KOPT-K1 (cell line): ENCODE measurements around the gene TRAF2.

Experiments used
- H3K27ac ChIP-seq: fragments of 200-600 bp; sonication (generic); 2 replicates; pipeline ENCODE4 v1.5.1; 2016; ENCODE audit warnings: antibody characterized with exemption, mild to moderate bottlenecking, low read depth, low read length; ENCODE audit not compliant: poor library complexity, severe bottlenecking
- H3K36me3 ChIP-seq: fragments of 200-600 bp; sonication (generic); 2 replicates; pipeline ENCODE4 v1.5.1; 2017; ENCODE audit warnings: antibody characterized with exemption, mild to moderate bottlenecking, low read length, moderate library complexity; ENCODE audit not compliant: insufficient read depth
- H3K9me3 ChIP-seq: fragments of 200-600 bp; sonication (generic); 2 replicates; pipeline ENCODE4 v1.5.1; 2017; ENCODE audit warnings: antibody characterized with exemption, low read length, mild to moderate bottlenecking; ENCODE audit not compliant: insufficient read depth, poor library complexity, severe bottlenecking

Gene TRAF2

GRCh38 chr9:136937186-136938001 lies 51.1 kb downstream of the TRAF2 start:
- Histone ChIP-seq H3K27ac (no peak overlapping the region), H3K9me3 (no peaks in the 10 kb centered on the region), H3K36me3 (peaks cover 70% of the 10 kb centered on the region; the same call in 1 of the 2 replicates)

DNA sequence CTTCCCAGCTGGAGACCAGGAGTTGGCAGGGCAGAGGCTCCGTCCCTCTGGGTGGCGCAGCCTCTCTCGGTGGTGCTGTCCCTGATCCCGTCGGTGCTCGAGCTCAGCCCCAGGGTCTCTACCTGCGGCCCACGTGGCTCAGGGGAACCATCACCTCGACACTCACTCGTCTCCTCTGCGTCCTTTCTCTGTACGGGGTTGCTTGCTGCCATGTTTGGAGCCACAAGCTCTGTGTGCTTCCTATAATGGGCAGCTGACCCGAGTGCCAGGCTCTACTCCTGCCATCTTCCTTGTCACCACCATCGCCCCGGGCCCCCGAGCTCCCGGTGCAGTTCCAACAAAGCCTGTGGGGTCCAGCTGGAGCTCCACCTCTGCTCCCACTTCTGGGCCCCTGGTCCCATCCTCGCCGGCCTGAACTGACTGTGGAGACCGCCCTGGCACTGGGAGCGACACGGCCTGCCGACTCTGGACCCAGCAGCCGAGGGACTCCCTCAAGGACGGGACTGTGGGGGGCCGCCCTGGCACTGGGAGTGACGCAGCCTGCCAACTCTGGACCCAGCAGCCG lies 53.2 kb downstream of the TRAF2 start:
- Histone ChIP-seq H3K27ac (no peak overlapping the region), H3K9me3 (no peaks in the 10 kb centered on the region), H3K36me3 (peaks cover 54% of the 10 kb centered on the region; the same call in 1 of the 2 replicates)

DNA sequence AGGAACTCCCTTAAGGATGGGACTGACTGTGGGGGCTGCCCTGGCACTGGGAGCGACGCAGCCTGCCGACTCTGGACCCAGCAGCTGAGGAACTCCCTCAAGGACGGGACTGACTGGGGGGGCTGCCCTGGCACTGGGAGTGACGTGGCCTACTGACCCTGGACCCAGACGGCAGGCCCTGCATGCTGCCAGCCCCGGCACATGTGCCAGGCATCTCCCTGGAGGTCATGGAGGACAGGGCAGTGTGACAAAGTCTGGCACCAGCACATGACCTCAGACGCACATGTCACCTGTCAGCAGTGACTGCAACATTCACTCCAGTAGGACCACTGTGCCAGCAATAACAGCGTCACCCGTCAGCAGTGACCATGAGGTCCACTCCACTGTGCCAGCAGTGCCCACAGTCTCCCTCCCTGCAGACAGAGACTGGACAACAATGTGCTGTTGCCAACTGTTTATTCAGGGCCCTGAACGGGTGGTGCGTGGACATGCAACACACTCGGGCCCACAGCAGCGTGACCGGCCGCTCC lies 53.7 kb downstream of the TRAF2 start:
- Histone ChIP-seq H3K27ac (no peak overlapping the region), H3K36me3 (peaks cover 54% of the 10 kb centered on the region; the same call in 1 of the 2 replicates), H3K9me3 (no peaks in the 10 kb centered on the region)

DNA sequence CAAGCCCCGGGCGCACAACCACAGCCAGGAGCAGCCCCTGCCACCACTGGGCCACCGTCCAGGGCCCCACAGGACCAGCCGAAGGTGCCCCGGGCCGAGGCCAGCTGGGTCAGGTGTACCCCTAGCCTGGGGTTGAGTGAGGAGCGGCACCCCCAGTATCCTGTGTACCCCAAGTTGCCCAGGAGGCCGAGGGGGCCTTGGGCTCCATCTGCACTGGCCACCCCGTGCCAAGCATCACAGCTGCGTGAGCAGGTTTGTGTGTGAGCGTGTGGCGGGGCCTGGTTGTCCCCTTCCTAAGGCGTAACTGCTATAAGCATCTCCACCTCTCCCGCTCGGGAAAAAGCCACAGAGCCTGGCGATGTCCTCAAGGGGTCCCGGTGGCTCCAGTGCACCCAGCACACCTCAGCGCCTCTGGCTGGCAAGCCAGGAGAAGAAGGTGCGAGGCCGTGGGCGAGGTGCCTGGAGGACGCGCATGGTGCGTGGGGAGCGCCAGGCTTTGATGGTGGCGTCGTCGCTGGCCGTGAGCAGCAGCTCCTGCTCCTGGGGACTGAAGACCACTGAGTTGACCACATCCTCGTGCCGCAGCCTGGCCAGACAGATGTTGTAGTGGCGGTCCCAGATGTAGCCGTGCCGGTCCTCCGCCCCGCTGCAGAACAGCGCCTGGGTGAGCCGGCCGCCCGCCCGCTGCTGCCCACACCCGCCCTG lies 54.4 kb downstream of the TRAF2 start:
- Histone ChIP-seq H3K36me3 (peaks cover 54% of the 10 kb centered on the region; the same call in 1 of the 2 replicates), H3K9me3 (no peaks in the 10 kb centered on the region), H3K27ac (no peak overlapping the region)

DNA sequence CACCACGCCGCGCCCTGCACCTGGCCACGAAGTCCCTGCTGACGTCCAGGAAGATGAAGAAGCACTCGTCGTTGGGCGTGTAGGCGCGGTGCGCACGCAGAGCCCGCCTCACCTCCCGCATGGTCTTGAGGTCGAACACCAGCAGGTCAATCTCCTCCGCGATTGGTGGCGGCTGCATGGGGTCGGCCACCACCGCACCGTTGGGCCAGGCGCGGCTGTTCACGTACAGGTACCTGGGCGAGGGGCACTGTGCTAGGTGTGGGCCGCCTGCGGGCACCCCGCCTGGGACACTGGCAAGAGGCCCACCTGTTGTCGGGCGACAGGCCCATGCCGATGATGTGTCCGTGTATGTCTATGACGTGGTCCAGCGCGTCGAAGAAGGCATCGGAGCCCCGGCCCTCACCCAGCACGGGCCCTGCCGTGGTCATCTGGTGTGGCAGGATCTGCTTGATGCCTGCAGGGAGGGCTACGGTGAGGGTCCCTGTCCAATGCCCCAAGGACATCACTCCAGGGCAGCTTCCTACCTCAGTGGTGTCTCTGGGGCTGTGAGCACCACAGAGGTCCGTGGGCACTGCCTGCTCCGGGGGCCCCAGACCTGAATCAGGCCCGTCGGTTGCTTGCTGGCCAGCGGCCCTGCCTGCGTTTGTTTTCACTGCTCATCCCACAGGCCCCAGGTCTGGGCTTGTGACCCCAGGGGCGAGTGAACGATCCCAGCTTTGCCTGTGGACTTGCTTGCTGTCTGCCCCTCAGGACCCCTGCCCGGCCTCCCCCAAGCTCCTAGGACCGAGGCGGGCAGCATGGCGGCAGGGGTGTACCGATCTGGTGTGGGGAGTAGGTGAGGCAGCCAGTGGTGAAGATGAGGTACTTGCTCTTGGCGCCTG lies 55.2 kb downstream of the TRAF2 start:
- no peaks in the 10 kb centered on the region for H3K9me3 ChIP-seq
- H3K27ac ChIP-seq = no peak overlapping the region
- peaks cover 52% of the 10 kb centered on the region; the same call in 1 of the 2 replicates for H3K36me3 ChIP-seq

- peaks cover 45% of the 10 kb centered on the region; the same call in 1 of the 2 replicates for H3K36me3 ChIP-seq
- no peaks in the 10 kb centered on the region for H3K9me3 ChIP-seq
- no peak overlapping the region for H3K27ac ChIP-seq
These were observed 56.0 kb downstream of the TRAF2 start for GRCh38 chr9:136942112-136942880.

DNA sequence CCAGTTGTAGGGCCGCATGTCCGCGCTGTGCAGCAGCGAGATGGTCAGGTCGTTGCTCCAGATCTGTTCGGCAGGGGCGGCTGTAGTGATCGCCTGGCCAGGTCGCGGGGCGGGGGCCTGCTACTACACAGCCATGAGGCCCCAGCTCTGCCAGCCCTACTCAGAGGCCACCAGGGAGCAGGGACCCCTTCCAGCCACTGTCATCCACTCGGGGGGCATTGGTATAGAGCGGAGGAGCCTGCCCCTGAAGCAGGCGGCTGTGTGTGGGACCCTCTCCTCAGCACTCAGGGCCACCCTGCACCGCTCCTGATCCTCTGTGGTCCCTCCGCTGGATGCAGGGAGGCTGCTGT lies 56.5 kb downstream of the TRAF2 start:
- Histone ChIP-seq H3K36me3 (peaks cover 40% of the 10 kb centered on the region; the same call in 1 of the 2 replicates), H3K9me3 (no peaks in the 10 kb centered on the region), H3K27ac (no peak overlapping the region)

DNA sequence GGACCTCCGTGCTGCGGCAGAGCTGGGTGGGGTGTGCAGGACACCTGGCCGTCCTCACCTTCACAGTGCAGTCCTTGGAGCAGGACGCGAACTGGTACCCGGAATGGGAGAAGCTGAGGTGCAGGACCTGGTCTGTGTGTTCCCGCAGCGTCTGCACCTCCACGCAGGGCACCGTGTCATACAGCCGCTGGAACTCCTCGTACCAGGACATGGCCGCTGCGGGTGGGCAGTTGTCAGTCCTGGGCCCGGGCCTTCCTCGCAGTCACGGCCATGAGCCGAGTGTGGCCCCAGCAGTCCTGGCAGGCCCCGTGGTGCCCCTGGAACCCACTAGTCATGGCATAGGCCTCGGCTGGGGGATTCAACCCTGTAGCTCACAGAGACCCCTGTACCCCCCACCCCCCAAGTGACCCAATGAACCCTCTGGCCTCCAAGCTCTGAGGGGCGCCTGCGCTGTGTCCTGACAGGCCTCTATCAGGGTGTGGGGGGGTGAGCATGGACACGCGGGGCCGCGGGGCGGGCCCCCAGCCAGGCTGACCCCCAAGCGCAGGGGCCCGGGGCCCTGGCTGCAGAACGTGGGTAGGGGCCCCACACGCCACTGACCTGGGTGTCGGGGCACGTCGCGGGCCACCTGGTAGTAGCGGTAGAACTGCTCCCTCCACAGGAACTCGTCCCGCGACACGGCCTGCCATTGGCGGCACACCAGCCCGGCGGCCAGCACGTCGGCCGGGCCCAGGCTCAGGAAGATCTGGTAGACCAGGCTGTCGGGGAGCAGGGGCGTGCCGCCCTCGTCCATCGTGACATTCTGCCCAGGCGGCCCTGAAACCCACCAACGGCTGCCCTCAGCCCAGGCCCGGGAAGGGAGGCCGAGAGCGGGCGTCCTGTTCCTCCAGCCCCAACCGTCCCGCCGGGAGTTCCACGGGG lies 57.2 kb downstream of the TRAF2 start:
- Histone ChIP-seq H3K36me3 (peaks cover 37% of the 10 kb centered on the region; the same call in 1 of the 2 replicates), H3K27ac (peak overlapping the region; percentile 85), H3K9me3 (no peaks in the 10 kb centered on the region)

DNA sequence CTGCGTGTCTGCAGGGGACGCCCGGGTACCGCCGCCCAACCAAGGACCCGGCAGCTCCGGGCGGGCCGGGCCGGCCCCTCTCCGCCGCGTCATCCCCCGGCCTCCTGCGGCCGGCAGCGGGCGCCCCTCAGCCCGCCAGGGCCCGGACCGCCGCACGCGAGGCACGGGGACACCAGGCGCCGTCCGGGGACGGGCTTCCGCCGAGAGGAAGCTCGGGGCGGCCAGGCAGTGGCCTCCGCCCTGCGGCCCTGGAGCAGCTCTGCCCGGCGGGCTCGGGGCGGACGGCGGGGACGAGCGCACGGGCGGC lies 57.8 kb downstream of the TRAF2 start:
- peaks cover 35% of the 10 kb centered on the region; the same call in 1 of the 2 replicates for H3K36me3 ChIP-seq
- peak overlapping the region; percentile 85 for H3K27ac ChIP-seq

DNA sequence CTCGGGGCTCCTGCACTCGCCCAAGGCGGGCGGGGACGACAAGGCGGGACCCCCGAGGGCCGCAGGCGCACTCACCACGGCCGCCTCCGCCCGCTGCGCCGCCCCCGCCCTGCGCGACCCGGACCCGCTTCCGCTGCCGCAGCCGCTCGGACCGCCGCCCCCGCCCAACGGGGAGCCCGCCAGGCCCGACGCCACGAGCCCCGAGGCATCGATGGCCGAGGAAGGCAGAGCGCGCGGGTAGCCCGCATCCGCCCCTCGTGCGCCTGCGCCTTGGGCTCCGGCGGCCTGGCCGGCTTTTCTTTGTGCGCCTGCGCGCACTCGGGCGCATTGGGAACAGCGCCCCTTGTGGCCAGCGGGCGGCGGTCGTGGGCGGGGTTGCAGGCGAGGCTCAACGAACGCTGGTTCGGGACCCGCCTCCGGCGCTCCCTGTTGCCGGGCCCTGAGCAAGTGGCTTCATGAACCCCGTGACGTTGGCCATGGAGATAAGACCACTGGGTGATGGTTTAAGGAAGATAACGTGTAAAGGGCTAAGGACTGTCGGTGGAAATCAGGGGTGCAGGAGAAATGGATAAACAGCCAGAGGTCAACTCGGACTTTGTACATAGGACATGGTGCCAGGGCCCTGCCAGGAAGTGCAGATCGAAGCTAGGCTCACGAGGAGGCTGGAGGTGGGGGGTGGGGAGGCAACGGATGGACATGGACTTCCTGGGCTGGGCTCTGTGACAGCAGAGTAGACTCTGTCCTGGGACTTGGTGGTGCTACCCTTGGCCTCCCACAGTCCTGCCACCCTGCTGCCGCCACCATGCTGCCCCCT lies 58.4 kb downstream of the TRAF2 start, which contains the start of the genes C8G and FBXW5:
Gene C8G, plus strand, starts transcription at position 725 of the 814 bp plus-strand sequence. Its CDS starts 78 bp downstream, at position 803.
Gene FBXW5, minus strand, starts transcription at position 220 of the 814 bp plus-strand sequence. CDS start 655 bp downstream, outside the sequence.
- Histone ChIP-seq H3K9me3 (no peaks in the 10 kb centered on the region), H3K36me3 (peaks cover 29% of the 10 kb centered on the region; the same call in 1 of the 2 replicates), H3K27ac (peak within 1 kb of the TSS; percentile 85)

More for the DNA sequence above, 57.8 kb downstream of the TRAF2 start:
- H3K9me3 ChIP-seq = no peaks in the 10 kb centered on the region

- no peak overlapping the region for H3K27ac ChIP-seq
- H3K36me3 ChIP-seq = peaks cover 21% of the 10 kb centered on the region; the same call in 1 of the 2 replicates
- H3K9me3 ChIP-seq = no peaks in the 10 kb centered on the region
These were observed 59.3 kb downstream of the TRAF2 start for GRCh38 chr9:136945333-136946227.
